Measurements from ENCODE around the gene PWWP3B.

DNA sequence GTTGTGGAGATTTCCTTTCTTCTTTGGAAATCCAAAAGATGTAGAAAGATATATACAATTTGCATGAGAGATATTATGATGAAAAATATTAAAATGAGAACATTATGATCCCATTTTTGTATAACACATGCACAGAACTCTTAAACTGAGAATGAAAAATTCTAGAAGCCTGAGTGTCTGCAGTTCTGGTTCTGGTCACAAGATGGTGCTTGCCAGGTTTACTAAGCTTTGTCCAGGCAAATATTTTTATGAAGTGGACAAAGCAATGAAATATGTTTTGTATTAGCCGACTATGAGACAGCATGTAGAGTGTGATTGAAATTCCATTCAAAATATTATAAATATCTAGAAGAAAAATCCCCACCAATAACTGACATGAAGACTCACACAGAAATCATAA, 2.2 kb downstream of the PWWP3B start:
- TF ChIP-seq POLR2A (IDR thresholded peaks at IDR 0.05) (no peak), EP300 (IDR thresholded peaks at IDR 0.05) (no peak), POLR2AphosphoS5 (IDR thresholded peaks at IDR 0.05) (no peak)
- TF ChIP-seq, protein P1, sequence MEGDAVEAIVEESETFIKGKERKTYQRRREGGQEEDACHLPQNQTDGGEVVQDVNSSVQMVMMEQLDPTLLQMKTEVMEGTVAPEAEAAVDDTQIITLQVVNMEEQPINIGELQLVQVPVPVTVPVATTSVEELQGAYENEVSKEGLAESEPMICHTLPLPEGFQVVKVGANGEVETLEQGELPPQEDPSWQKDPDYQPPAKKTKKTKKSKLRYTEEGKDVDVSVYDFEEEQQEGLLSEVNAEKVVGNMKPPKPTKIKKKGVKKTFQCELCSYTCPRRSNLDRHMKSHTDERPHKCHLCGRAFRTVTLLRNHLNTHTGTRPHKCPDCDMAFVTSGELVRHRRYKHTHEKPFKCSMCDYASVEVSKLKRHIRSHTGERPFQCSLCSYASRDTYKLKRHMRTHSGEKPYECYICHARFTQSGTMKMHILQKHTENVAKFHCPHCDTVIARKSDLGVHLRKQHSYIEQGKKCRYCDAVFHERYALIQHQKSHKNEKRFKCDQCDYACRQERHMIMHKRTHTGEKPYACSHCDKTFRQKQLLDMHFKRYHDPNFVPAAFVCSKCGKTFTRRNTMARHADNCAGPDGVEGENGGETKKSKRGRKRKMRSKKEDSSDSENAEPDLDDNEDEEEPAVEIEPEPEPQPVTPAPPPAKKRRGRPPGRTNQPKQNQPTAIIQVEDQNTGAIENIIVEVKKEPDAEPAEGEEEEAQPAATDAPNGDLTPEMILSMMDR (IDR thresholded peaks at IDR 0.05): no peak

All from suprapubic skin (tissue), 4 donors.